ENCODE data around the gene MYO5B. TPM values are rescaled to one million over a fixed set of nuclear protein-coding genes. Genes with fewer than 3 reads are reported as not detected.

Gene MYO5B
- total RNA-seq, 2 experiments from 2014 or later: not detected

DNA sequence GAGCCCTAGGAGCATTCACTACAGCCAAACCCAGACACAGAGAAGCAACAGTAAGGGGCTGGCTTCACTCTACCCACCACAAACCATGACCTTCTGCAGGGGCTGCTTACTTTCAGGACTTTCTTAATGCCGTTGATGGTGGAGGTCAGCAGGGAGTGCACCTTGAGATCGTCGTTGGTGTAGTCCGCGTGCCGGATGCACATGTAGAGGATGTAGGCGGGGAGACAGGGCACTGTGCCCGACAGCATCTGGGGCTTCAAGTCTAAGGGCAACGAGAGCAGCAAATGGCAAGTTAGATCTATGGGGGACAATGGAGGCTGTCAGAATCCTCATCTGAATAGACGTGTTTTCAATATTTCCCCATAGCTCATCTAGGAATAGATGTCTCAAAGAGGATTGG, 351.8 kb downstream of the MYO5B start:
- H3K27me3 ChIP-seq (ENCODE audit: control insufficient read depth in 1 of 2, insufficient read depth in 2 of 2, low read length in 2 of 2): no peaks in the 10 kb centered on the region
- POLR2A ChIA-PET: no interaction called here
- no peaks in the 10 kb centered on the region for H3K36me3 Mint-ChIP-seq (ENCODE audit: low read depth)
- H3K9me3 Mint-ChIP-seq: no peaks in the 10 kb centered on the region
- H3K9me3 ChIP-seq (ENCODE audit: control insufficient read depth in 1 of 2, insufficient read depth in 1 of 2, low read length in 2 of 2): no peaks in the 10 kb centered on the region
- no peak overlapping the region for H3K27ac ChIP-seq (ENCODE audit: low read depth in 1 of 2, low read length in 2 of 2)
- no peak overlapping the region for H3K4me3 Mint-ChIP-seq
- H3K27me3 Mint-ChIP-seq: peaks cover 12% of the 10 kb centered on the region
- TF ChIP-seq, protein P1, sequence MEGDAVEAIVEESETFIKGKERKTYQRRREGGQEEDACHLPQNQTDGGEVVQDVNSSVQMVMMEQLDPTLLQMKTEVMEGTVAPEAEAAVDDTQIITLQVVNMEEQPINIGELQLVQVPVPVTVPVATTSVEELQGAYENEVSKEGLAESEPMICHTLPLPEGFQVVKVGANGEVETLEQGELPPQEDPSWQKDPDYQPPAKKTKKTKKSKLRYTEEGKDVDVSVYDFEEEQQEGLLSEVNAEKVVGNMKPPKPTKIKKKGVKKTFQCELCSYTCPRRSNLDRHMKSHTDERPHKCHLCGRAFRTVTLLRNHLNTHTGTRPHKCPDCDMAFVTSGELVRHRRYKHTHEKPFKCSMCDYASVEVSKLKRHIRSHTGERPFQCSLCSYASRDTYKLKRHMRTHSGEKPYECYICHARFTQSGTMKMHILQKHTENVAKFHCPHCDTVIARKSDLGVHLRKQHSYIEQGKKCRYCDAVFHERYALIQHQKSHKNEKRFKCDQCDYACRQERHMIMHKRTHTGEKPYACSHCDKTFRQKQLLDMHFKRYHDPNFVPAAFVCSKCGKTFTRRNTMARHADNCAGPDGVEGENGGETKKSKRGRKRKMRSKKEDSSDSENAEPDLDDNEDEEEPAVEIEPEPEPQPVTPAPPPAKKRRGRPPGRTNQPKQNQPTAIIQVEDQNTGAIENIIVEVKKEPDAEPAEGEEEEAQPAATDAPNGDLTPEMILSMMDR (IDR thresholded peaks at IDR 0.05): no peak
- intact Hi-C loops (cut with DNase I, micrococcal nuclease): loop anchor here in 1 of 2 experiments (5.0 kb wide), 1 partner anchor 46 kb away; no protein-coding TSS in a partner anchor
- H3K4me3 ChIP-seq (ENCODE audit: low read length): no peak overlapping the region
- no peaks in the 10 kb centered on the region for H3K36me3 ChIP-seq (ENCODE audit: insufficient read depth, low read length)
- ATAC-seq (ENCODE audit: poor library complexity) (no peak), DNase-seq (no peak)
- no peaks in the 10 kb centered on the region for H3K4me1 ChIP-seq (ENCODE audit: insufficient read depth, low read length)
- CTCF ChIA-PET: no interaction called here
- H3K27ac Mint-ChIP-seq: no peak overlapping the region
- H3K4me1 Mint-ChIP-seq (ENCODE audit: low read depth): no peaks in the 10 kb centered on the region

DNA sequence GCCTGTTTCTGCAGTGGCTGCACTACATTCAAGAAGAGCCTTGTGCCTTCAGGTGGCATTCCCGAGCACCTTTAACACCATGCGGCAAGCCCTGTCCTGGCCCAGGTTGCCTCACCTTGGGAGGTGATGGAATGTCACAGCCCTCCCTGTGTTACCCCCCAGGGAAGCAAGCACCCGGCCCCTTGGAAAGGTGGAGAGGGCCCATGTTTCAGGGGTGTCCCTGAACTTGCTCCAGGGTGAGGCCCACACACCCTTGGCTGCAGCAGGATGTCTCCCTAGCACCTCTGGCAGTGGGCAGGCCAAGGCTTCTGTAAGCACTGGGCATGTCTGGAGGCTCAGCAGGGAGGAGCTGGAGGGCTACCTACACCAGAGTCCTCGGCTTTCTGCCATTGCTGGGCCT, 352.3 kb downstream of the MYO5B start:
- Mint-ChIP-seq H3K9me3 (no peaks in the 10 kb centered on the region), H3K4me1 (ENCODE audit: low read depth) (no peaks in the 10 kb centered on the region), H3K27me3 (peaks cover 7% of the 10 kb centered on the region), H3K27ac (no peak overlapping the region), H3K4me3 (no peak overlapping the region), H3K36me3 (ENCODE audit: low read depth) (no peaks in the 10 kb centered on the region)
- TF ChIP-seq, protein P1 (IDR thresholded peaks at IDR 0.05): no peak
- POLR2A ChIA-PET: no interaction called here
- intact Hi-C loops (cut with DNase I, micrococcal nuclease): loop anchor here in 1 of 2 experiments (5.0 kb wide), 1 partner anchor 45 kb away; no protein-coding TSS in a partner anchor
- Histone ChIP-seq H3K4me1 (ENCODE audit: insufficient read depth, low read length) (no peaks in the 10 kb centered on the region), H3K36me3 (ENCODE audit: insufficient read depth, low read length) (no peaks in the 10 kb centered on the region), H3K4me3 (ENCODE audit: low read length) (no peak overlapping the region), H3K27ac (ENCODE audit: low read depth in 1 of 2, low read length in 2 of 2) (no peak overlapping the region), H3K9me3 (ENCODE audit: control insufficient read depth in 1 of 2, insufficient read depth in 1 of 2, low read length in 2 of 2) (no peaks in the 10 kb centered on the region), H3K27me3 (ENCODE audit: control insufficient read depth in 1 of 2, insufficient read depth in 2 of 2, low read length in 2 of 2) (no peaks in the 10 kb centered on the region)
- no peak for DNase-seq
- CTCF ChIA-PET: no interaction called here
- ATAC-seq (ENCODE audit: poor library complexity): no peak

DNA sequence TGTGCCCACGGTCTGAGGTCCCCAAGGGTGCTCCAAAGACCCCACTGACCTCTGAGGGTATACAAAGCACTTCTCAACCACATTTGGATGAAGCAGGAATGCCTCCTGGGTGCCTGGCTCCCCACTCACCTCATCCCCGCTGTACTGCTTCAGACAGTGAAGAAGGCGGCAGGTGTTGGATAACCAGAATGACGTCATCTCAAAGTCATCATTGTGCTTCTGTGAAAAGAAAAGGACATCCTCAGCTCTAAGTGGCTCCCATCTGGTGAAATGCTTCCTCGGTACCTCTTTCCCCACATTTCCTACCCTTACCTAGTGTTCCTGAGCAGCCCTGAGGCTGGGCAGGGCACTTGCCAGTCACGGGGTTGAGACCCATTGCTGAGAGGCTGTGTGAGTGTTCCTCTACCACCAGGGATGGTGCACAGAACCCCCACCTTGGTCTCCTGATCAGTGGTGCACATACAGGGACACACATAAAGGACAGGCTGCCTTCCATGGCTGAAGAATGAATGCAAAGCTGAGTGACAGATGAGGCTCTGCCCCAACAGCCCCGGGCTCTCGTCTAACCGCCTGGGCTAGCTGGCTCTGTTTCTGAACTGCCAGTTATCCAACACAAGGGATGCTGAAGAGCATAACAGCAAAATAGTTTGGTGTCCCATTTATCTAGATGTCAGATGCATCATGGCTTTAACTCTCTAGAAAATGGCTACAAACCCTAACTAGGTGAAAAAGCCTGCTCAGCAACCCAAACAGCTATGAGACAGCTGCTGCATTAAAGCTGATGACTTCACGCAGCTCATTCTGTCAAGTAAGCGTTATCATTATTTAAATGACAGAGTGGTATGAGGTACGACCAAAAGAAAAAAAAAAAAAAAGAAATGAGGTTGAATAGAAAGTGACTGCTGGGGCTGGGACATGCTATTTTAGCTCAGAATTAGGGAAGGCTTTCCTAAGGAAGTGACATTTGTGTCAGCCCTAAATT, 353.4 kb downstream of the MYO5B start:
- Mint-ChIP-seq H3K9me3 (no peaks in the 10 kb centered on the region), H3K4me3 (no peak overlapping the region), H3K36me3 (ENCODE audit: low read depth) (no peaks in the 10 kb centered on the region), H3K4me1 (ENCODE audit: low read depth) (no peaks in the 10 kb centered on the region), H3K27ac (no peak overlapping the region), H3K27me3 (peaks cover 3% of the 10 kb centered on the region)
- ChIA-PET CTCF (no interaction called here), POLR2A (no interaction called here)
- H3K4me1 ChIP-seq (ENCODE audit: insufficient read depth, low read length): no peaks in the 10 kb centered on the region
- ATAC-seq (ENCODE audit: poor library complexity): no peak
- no peak overlapping the region for H3K27ac ChIP-seq (ENCODE audit: low read depth in 1 of 2, low read length in 2 of 2)
- TF ChIP-seq, protein P1 (IDR thresholded peaks at IDR 0.05): no peak
- no peaks in the 10 kb centered on the region for H3K27me3 ChIP-seq (ENCODE audit: control insufficient read depth in 1 of 2, insufficient read depth in 2 of 2, low read length in 2 of 2)
- H3K9me3 ChIP-seq (ENCODE audit: control insufficient read depth in 1 of 2, insufficient read depth in 1 of 2, low read length in 2 of 2): no peaks in the 10 kb centered on the region
- no peak overlapping the region for H3K4me3 ChIP-seq (ENCODE audit: low read length)
- intact Hi-C loops (cut with DNase I, micrococcal nuclease): loop anchor here in 1 of 2 experiments (5.0 kb wide), 1 partner anchor 44 kb away; no protein-coding TSS in a partner anchor
- H3K36me3 ChIP-seq (ENCODE audit: insufficient read depth, low read length): no peaks in the 10 kb centered on the region
- no peak for DNase-seq
